ENCODE results near the gene SLC4A11.

Gene SLC4A11

GRCh38 chr20:3239026-3239866 is at the start of gene SLC4A11:
Gene SLC4A11, minus strand, starts transcription at chr20:3239190. Its CDS starts 53 bp downstream, at chr20:3239137.
- peak in 19 of 42 donors; percentile 19 to 62 (median 35) for DNase-seq
- intact Hi-C loops (cut with DNase I), result no loop called here

DNA sequence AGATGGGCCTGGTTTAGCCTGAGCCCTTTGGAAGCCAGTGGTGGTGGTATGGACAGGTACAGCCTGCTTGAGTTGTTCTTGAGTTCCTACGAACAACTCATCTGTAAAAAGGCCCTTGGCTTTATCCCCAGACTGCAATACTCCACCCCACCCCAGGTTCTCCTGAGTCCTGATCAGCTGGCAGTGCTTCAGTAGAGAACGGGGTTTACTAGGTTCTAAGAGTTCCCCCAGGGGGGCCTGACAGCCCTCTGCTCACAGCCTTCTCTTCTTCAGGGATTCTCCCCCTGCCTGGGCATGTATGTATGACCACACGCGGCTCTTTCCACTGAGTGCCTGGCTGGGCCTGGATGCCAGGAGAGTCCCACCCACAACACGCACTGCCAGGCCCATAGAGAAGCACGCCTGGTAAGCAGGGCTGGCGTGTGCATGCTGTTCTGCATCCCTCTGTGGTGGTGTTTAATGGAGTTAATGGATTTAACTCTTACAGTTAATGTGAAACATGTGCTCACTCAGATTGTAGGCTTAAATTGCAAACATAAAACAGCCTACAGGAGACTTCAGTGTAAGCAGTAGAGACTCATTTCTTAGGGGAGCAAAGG is 44.3 kb upstream of the SLC4A11 start:
- DNase-seq, result no peak
- intact Hi-C loops (cut with DNase I), result no loop called here

DNA sequence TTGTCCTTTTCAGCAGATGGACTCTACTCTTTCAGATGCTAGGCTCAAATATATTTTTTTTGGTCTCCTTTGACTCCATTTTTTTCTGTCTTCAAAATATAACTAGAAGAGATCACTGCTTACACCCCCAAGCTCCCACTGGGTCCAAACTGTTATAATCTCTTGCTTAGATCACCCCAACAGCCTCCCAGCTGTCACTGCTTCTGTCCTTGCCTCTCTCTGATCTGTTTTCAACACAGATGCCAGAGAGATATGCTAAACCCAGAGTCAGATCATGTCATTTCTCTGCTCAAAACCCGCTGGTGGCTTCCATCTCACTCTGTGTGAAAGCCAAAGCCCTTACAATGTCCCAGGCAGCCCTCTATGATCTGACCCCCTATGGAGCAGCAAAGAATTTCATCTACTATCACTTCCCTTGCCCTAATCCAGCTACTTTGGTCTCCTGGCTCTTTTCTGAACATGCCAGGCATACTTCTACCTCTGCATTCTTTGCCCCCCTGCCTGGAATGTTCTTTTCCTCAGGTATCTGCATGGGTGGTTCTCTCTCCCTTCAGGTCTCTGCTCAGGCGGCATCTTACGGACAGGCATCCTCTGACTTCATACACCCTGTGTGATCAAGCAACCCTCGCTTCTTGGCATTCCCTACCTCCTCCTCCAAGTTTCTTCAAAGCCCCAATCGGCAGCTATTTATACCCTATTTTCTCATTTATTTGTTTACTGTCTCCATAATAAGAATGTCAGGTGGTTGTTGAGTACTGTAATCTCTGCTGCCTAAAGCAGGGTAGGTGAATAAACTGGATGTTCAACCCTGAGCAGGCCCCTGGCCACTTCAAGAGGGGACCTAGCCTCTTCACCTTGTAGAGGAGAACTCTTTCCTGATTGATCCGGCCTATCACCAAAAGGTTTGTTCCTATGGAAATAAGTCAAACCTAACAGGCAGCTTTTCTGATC is 43.6 kb upstream of the SLC4A11 start:
- intact Hi-C loops (cut with DNase I), result no loop called here
- DNase-seq, result no peak

DNA sequence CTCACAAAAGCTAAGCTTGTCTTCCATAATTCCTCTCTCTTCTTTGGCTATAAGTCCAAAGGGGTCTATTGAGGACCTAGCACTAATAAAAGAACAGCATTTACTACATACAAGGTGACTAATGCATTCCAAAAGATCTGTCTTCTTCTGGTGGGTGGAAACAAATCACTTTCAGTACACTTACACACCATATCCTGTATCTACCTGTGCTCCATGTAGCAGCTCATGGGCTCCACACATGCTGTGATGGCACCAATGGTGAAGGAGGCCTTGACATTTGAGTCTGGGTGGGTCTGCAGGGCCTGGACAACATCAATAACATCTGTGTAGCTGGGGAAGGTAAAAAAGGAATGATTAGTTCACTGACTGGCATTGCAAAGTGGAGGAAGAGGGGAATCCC is 42.4 kb upstream of the SLC4A11 start:
- intact Hi-C loops (cut with DNase I), result no loop called here
- DNase-seq, result no peak

- no peak for DNase-seq
- intact Hi-C loops (cut with DNase I), result no loop called here
These were observed 40.8 kb upstream of the SLC4A11 start for GRCh38 chr20:3279761-3280160.

DNA sequence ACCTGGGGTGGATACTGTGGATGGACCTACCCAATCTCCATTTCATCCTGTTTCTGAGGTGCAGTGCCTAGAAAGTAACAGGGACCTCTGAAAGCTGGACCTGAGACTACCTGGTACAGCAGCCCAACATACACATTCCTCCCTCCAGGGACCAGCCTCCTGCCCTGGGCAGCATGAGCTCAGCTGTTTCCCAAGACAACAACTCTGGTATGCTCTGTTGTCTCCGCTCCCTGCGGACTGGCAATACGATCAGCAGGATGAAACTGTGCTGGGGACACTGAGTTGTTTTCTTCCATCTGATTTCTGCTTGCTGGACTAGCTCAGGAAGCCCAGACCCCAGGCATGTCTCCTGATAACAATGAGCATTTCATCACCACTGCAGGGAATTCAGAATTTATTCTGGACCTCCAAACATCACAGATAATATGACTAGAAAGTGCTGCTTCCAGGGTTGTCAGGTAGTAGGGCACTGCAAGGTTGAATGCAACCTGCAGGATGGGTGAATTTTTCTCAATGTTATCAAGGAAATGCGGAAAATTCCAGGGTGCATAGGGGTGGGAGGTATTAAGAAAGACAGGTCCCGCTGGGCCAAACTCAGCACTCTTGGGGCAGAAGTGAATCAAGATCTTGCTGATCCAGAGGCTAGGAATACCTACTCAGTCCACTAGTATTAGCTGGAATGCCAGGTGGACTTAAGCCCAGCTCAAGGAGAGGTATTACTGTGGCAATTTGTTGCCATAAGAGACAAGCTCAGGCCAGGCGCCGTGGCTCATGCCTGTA is 38.9 kb upstream of the SLC4A11 start:
- no peak for DNase-seq
- intact Hi-C loops (cut with DNase I), result no loop called here

GRCh38 chr20:3276680-3277015 is 37.7 kb upstream of the SLC4A11 start:
- intact Hi-C loops (cut with DNase I), result no loop called here
- DNase-seq, result peak in 7 of 42 donors; percentile 12 to 40 (median 22)

DNA sequence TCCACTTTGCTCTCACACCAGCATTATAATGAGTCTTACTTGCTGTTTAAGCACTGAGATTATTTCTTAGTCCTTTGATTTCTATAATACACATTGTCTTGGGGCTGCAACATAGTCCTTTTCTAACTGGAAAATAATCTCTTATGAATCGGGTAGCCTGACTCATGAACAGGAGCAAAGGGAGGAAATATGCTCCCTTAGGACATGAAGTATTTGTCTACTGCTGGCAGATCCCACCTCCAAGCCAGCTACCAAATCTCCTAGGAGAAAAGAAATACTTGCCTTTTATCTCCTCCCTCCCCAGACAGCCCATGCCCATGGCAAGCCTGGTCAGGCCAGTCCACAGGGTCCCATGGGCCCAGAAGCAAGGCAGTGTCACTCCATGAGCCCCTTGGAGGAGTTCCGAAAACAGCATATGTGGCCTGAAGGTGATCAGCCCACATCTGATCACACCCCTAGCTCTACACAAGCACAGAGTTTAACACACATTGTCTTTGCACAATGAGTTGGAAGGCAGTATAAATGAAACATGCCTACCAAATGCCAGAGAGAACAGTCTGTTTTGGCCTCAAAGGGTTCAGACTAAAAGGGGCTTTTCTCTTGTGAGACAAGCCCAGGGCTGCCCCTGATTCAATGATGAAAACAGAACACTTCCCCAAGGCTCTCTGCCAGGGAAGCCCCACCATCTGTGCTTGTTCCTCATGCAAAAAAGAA is 37.1 kb upstream of the SLC4A11 start:
- no peak for DNase-seq
- intact Hi-C loops (cut with DNase I), result no loop called here

- DNase-seq, result no peak
- intact Hi-C loops (cut with DNase I), result no loop called here
These were observed 36.3 kb upstream of the SLC4A11 start for GRCh38 chr20:3275064-3275935.

DNA sequence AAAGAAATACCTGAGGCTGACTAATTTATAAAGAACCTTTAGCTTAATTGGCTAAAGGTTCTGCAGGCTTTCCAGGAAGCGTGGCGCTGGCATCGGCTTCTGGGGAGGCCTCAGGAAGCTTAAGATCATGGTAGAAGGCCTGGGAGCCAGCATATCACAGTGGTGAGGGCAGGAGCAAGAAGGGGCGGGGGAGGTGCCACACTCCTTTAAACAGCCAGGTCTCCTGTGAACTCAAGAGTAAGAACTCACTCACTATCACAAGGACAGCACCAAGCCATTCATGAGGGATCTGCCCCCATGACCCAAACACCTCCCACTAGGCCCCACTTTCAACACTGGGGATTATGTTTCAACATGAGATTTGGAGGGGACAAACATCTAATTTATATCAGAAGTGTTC is 34.4 kb upstream of the SLC4A11 start:
- intact Hi-C loops (cut with DNase I), result no loop called here
- DNase-seq, result no peak

- intact Hi-C loops (cut with DNase I), result no loop called here
- no peak for DNase-seq
These were observed 31.1 kb upstream of the SLC4A11 start for GRCh38 chr20:3270051-3270450.

DNA sequence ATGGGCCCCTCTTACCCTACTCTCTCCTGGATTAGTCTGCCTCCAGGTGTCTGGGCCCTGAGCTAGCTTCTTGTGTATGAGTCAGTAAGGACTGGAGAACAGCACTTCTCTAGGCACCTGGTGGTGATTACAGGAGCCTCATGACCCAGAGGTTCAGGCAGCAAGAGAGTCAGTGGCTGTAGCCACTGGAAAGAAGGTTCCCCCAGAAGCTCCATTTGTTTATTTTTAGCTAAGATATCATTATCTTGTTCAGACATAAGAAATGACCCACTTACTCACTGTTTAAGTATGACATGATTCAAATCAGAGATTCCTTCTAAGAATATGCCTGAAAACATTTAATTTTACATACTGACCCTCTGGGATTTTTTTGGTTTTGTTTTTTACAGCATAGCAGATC is 23.6 kb upstream of the SLC4A11 start:
- no peak for DNase-seq
- intact Hi-C loops (cut with DNase I), result no loop called here

DNA sequence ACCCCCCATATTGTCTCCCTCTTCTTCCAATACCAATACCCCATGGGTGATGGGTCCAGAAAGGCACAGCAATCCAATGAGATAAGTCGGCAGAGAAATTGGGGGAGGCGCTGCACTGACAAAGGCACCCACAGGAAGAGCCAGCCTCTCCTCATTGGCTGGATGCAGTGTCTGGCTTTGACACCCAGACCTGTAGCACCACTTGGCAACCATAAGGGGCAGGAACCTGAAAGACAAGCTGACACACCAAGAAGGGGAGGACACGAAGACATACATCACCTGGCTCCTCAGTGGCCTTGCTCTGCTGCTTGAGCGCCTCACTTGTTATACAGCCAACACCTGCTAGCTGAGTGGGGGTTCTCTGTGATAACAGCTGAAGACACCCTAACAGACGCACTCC is 19.4 kb upstream of the SLC4A11 start:
- intact Hi-C loops (cut with DNase I), result no loop called here
- no peak for DNase-seq

- DNase-seq, result no peak
- intact Hi-C loops (cut with DNase I), result no loop called here
These were observed 16.7 kb upstream of the SLC4A11 start for GRCh38 chr20:3255728-3256127.

- peak in 30 of 42 donors; percentile 15 to 77 (median 52) for DNase-seq
- intact Hi-C loops (cut with DNase I), result no loop called here
These were observed 12.8 kb upstream of the SLC4A11 start for GRCh38 chr20:3251806-3252205.

DNA sequence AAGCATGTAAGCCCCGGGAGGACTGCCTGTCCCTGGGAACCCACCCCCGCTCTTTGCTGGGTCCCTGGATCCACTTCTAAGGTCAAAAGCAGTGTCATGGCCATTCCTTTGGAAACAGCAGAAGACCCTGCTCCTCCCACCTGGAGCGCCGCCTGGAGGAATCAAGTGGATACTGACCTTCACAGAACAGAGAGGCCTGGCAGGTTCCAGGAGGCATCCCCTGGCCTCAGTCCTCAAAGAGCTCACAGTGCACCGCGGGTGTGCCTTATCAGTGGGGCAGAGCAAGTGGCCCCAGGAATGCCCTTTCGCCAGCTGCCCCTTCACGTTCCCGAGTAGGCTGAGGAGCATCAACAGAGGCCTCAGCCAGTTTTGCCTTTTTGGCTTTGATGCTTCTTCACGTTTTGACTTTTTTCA is 11.1 kb upstream of the SLC4A11 start:
- intact Hi-C loops (cut with DNase I), result no loop called here
- no peak for DNase-seq

- no peak for DNase-seq
- intact Hi-C loops (cut with DNase I), result no loop called here
These were observed 10.0 kb upstream of the SLC4A11 start for GRCh38 chr20:3248993-3249347.
